ENCODE data around the gene NR1D1.

NR1D1 gene

GRCh38 chr17:40075942-40076498 is 24.4 kb downstream of the NR1D1 start:
- peaks cover 0 to 9% of the 10 kb centered on the region in 2 donors for H3K36me3 ChIP-seq (replicated peaks in 1 of 2; ENCODE audit: control insufficient read depth in 2 of 2, insufficient read depth in 2 of 2, low read length in 2 of 2)
- H3K4ac ChIP-seq (ENCODE audit: low read length), result no peak overlapping the region
- H3K9me3 ChIP-seq (replicated peaks in 1 of 2; ENCODE audit: control insufficient read depth in 2 of 2, insufficient read depth in 1 of 2, low read depth in 1 of 2, low read length in 2 of 2), result no peaks in the 10 kb centered on the region
- peak overlapping the region; percentile 28 for H2BK15ac ChIP-seq (ENCODE audit: low read length)
- peak overlapping the region; percentile 89 for H3K18ac ChIP-seq (ENCODE audit: low read length)
- no peak overlapping the region for H3K4me3 ChIP-seq (ENCODE audit: low read length in 2 of 2)
- H3K27me3 ChIP-seq (ENCODE audit: control insufficient read depth in 3 of 3, insufficient read depth in 3 of 3, low read depth in 1 of 3, low read length in 3 of 3), result no peaks in the 10 kb centered on the region
- no peak overlapping the region for H2BK120ac ChIP-seq (ENCODE audit: low read depth, low read length)
- H4K91ac ChIP-seq (ENCODE audit: low read depth, low read length, poor library complexity), result no peak overlapping the region
- no peaks in the 10 kb centered on the region for H3K79me1 ChIP-seq (ENCODE audit: low read depth, low read length)
- no peak overlapping the region for H4K8ac ChIP-seq (ENCODE audit: low read depth, low read length)
- peak overlapping the region; percentile 49 for H2BK5ac ChIP-seq (ENCODE audit: low read length)
- H3K14ac ChIP-seq (ENCODE audit: low read length), result peak overlapping the region; percentile 86
- H3K27ac ChIP-seq (replicated peaks; ENCODE audit: low read length), result no peak overlapping the region
- WGBS, 2 donors (ENCODE audit: extremely low coverage in 2 of 2, insufficient read length in 2 of 2, insufficient replicate concordance in 1 of 2), result no CpG with 5 or more reads among the region's 8 CpGs
- H3K4me2 ChIP-seq (ENCODE audit: insufficient read depth, low read length, poor library complexity, severe bottlenecking), result no peak overlapping the region
- H3K9ac ChIP-seq (ENCODE audit: low read depth, low read length, poor library complexity), result peak overlapping the region; percentile 24
- H3K23ac ChIP-seq (ENCODE audit: low read depth, low read length, poor library complexity), result no peak overlapping the region
- no peak overlapping the region for H2AFZ ChIP-seq (ENCODE audit: low read length)
- no peak for DNase-seq (ENCODE audit: low spot score)
- peak overlapping the region; percentile 64 for H2BK12ac ChIP-seq (ENCODE audit: low read length)
- peak overlapping the region; percentile 53 for H2AK5ac ChIP-seq (ENCODE audit: low read depth, low read length)
- H3K4me1 ChIP-seq (ENCODE audit: control insufficient read depth in 2 of 2, insufficient read depth in 1 of 2, low read depth in 1 of 2, low read length in 2 of 2), result peaks cover 22% of the 10 kb centered on the region in 2 donors

GRCh38 chr17:40075201-40075941 is 25.0 kb downstream of the NR1D1 start:
- Histone ChIP-seq H4K91ac (ENCODE audit: low read depth, low read length, poor library complexity) (no peak overlapping the region), H3K18ac (ENCODE audit: low read length) (peak overlapping the region; percentile 89), H2BK120ac (ENCODE audit: low read depth, low read length) (no peak overlapping the region), H3K14ac (ENCODE audit: low read length) (peak overlapping the region; percentile 86), H2BK5ac (ENCODE audit: low read length) (peak overlapping the region; percentile 49), H2AFZ (ENCODE audit: low read length) (no peak overlapping the region), H4K8ac (ENCODE audit: low read depth, low read length) (no peak overlapping the region), H3K36me3 (replicated peaks in 1 of 2; ENCODE audit: control insufficient read depth in 2 of 2, insufficient read depth in 2 of 2, low read length in 2 of 2) (peaks cover 0 to 9% of the 10 kb centered on the region in 2 donors), H3K27me3 (ENCODE audit: control insufficient read depth in 3 of 3, insufficient read depth in 3 of 3, low read depth in 1 of 3, low read length in 3 of 3) (no peaks in the 10 kb centered on the region), H2AK5ac (ENCODE audit: low read depth, low read length) (peak overlapping the region; percentile 61), H3K4me1 (ENCODE audit: control insufficient read depth in 2 of 2, insufficient read depth in 1 of 2, low read depth in 1 of 2, low read length in 2 of 2) (peaks cover 28 to 29% of the 10 kb centered on the region in 2 donors), H3K79me1 (ENCODE audit: low read depth, low read length) (no peaks in the 10 kb centered on the region), H2BK12ac (ENCODE audit: low read length) (peak overlapping the region; percentile 64), H2BK15ac (ENCODE audit: low read length) (peak overlapping the region; percentile 28), H3K4me3 (ENCODE audit: low read length in 2 of 2) (no peak overlapping the region), H3K4ac (ENCODE audit: low read length) (no peak overlapping the region), H3K23ac (ENCODE audit: low read depth, low read length, poor library complexity) (no peak overlapping the region), H3K4me2 (ENCODE audit: insufficient read depth, low read length, poor library complexity, severe bottlenecking) (no peak overlapping the region), H3K9ac (ENCODE audit: low read depth, low read length, poor library complexity) (peak overlapping the region; percentile 56), H3K27ac (replicated peaks; ENCODE audit: low read length) (peak overlapping the region; percentile 24), H3K9me3 (replicated peaks in 1 of 2; ENCODE audit: control insufficient read depth in 2 of 2, insufficient read depth in 1 of 2, low read depth in 1 of 2, low read length in 2 of 2) (no peaks in the 10 kb centered on the region)
- peak; percentile 84 for DNase-seq (ENCODE audit: low spot score)
- no CpG with 5 or more reads among the region's 11 CpGs for WGBS, 2 donors (ENCODE audit: extremely low coverage in 2 of 2, insufficient read length in 2 of 2, insufficient replicate concordance in 1 of 2)

- no peak overlapping the region for H3K9ac ChIP-seq (ENCODE audit: low read depth, low read length, poor library complexity)
- no peak overlapping the region for H3K18ac ChIP-seq (ENCODE audit: low read length)
- H3K4me3 ChIP-seq (ENCODE audit: low read length in 2 of 2), result no peak overlapping the region
- peak overlapping the region; percentile 61 for H2AK5ac ChIP-seq (ENCODE audit: low read depth, low read length)
- no peak overlapping the region for H3K27ac ChIP-seq (replicated peaks; ENCODE audit: low read length)
- no peak overlapping the region for H3K4me2 ChIP-seq (ENCODE audit: insufficient read depth, low read length, poor library complexity, severe bottlenecking)
- H3K9me3 ChIP-seq (replicated peaks in 1 of 2; ENCODE audit: control insufficient read depth in 2 of 2, insufficient read depth in 1 of 2, low read depth in 1 of 2, low read length in 2 of 2), result no peaks in the 10 kb centered on the region
- no peak overlapping the region for H2AFZ ChIP-seq (ENCODE audit: low read length)
- peaks cover 0 to 9% of the 10 kb centered on the region in 2 donors for H3K36me3 ChIP-seq (replicated peaks in 1 of 2; ENCODE audit: control insufficient read depth in 2 of 2, insufficient read depth in 2 of 2, low read length in 2 of 2)
- H3K14ac ChIP-seq (ENCODE audit: low read length), result no peak overlapping the region
- H4K91ac ChIP-seq (ENCODE audit: low read depth, low read length, poor library complexity), result no peak overlapping the region
- WGBS, 2 donors (ENCODE audit: extremely low coverage in 2 of 2, insufficient read length in 2 of 2, insufficient replicate concordance in 1 of 2), result no CpG with 5 or more reads among the region's 6 CpGs
- H4K8ac ChIP-seq (ENCODE audit: low read depth, low read length), result no peak overlapping the region
- H3K4me1 ChIP-seq (ENCODE audit: control insufficient read depth in 2 of 2, insufficient read depth in 1 of 2, low read depth in 1 of 2, low read length in 2 of 2), result peaks cover 33 to 34% of the 10 kb centered on the region in 2 donors
- no peak overlapping the region for H2BK12ac ChIP-seq (ENCODE audit: low read length)
- DNase-seq (ENCODE audit: low spot score), result no peak
- peak overlapping the region; percentile 10 for H2BK15ac ChIP-seq (ENCODE audit: low read length)
- H3K4ac ChIP-seq (ENCODE audit: low read length), result no peak overlapping the region
- H2BK5ac ChIP-seq (ENCODE audit: low read length), result no peak overlapping the region
- no peak overlapping the region for H2BK120ac ChIP-seq (ENCODE audit: low read depth, low read length)
- H3K27me3 ChIP-seq (ENCODE audit: control insufficient read depth in 3 of 3, insufficient read depth in 3 of 3, low read depth in 1 of 3, low read length in 3 of 3), result no peaks in the 10 kb centered on the region
- no peak overlapping the region for H3K23ac ChIP-seq (ENCODE audit: low read depth, low read length, poor library complexity)
- no peaks in the 10 kb centered on the region for H3K79me1 ChIP-seq (ENCODE audit: low read depth, low read length)
Observed at GRCh38 chr17:40074871-40075200, 25.6 kb downstream of the NR1D1 start.

DNA sequence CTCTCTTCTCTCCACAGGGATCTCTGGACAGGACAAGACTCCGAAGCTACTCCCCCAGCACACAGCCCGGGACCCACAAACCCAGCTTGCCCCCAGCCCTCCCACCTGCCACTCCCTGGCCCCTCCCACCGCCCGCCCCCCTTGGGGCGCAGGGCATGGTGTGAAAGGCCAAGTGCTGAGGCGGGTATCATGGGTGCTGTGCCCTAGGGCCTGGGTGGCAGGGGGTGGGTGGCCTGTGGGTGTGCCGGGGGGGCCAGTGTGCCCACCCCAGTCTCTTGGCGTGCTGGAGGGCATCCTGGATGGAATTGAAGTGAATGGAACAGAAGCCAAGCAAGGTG is 26.2 kb downstream of the NR1D1 start:
- Histone ChIP-seq H3K4me1 (ENCODE audit: control insufficient read depth in 2 of 2, insufficient read depth in 1 of 2, low read depth in 1 of 2, low read length in 2 of 2) (peaks cover 39 to 40% of the 10 kb centered on the region in 2 donors), H3K27me3 (ENCODE audit: control insufficient read depth in 3 of 3, insufficient read depth in 3 of 3, low read depth in 1 of 3, low read length in 3 of 3) (no peaks in the 10 kb centered on the region), H3K4ac (ENCODE audit: low read length) (no peak overlapping the region), H3K9ac (ENCODE audit: low read depth, low read length, poor library complexity) (no peak overlapping the region), H2BK12ac (ENCODE audit: low read length) (no peak overlapping the region), H2AK5ac (ENCODE audit: low read depth, low read length) (no peak overlapping the region), H3K4me3 (ENCODE audit: low read length in 2 of 2) (no peak overlapping the region), H3K27ac (replicated peaks; ENCODE audit: low read length) (no peak overlapping the region), H3K4me2 (ENCODE audit: insufficient read depth, low read length, poor library complexity, severe bottlenecking) (no peak overlapping the region), H3K79me1 (ENCODE audit: low read depth, low read length) (no peaks in the 10 kb centered on the region), H2AFZ (ENCODE audit: low read length) (no peak overlapping the region), H4K91ac (ENCODE audit: low read depth, low read length, poor library complexity) (no peak overlapping the region), H2BK5ac (ENCODE audit: low read length) (no peak overlapping the region), H2BK120ac (ENCODE audit: low read depth, low read length) (no peak overlapping the region), H3K36me3 (replicated peaks in 1 of 2; ENCODE audit: control insufficient read depth in 2 of 2, insufficient read depth in 2 of 2, low read length in 2 of 2) (peaks cover 0 to 9% of the 10 kb centered on the region in 2 donors), H3K9me3 (replicated peaks in 1 of 2; ENCODE audit: control insufficient read depth in 2 of 2, insufficient read depth in 1 of 2, low read depth in 1 of 2, low read length in 2 of 2) (no peaks in the 10 kb centered on the region), H3K14ac (ENCODE audit: low read length) (no peak overlapping the region), H4K8ac (ENCODE audit: low read depth, low read length) (no peak overlapping the region), H3K23ac (ENCODE audit: low read depth, low read length, poor library complexity) (no peak overlapping the region), H3K18ac (ENCODE audit: low read length) (no peak overlapping the region), H2BK15ac (ENCODE audit: low read length) (no peak overlapping the region)
- no peak for DNase-seq (ENCODE audit: low spot score)
- WGBS, 2 donors (ENCODE audit: extremely low coverage in 2 of 2, insufficient read length in 2 of 2, insufficient replicate concordance in 1 of 2), result no CpG with 5 or more reads among the region's 8 CpGs
